Vagina (tissue), 2 donors: ENCODE results near the gene IGFN1.

Source experiments
- POLR2A ChIP-seq, 2 donors: fragments of 450-650 bp; IDR thresholded peaks; one replicate each; pipeline ENCODE4 v1.6.1; 2017; ENCODE audit warnings: antibody characterized with exemption in 2 of 2, mild to moderate bottlenecking in 2 of 2, moderate library complexity in 2 of 2
- POLR2AphosphoS5 ChIP-seq, 2 donors: sonication (generic); formaldehyde crosslinking; IDR thresholded peaks; one replicate each; pipeline ENCODE4 v1.9.0; 2017; ENCODE audit warnings: antibody characterized with exemption in 2 of 2, mild to moderate bottlenecking in 2 of 2, low read depth in 1 of 2; ENCODE audit not compliant: insufficient read depth in 1 of 2
- TF ChIP-seq, protein P1 (sequence below), 3 experiments: fragments of 450-650 bp in 2 of 3; fragments of 200-600 bp in 1 of 3; sonication (generic) in 1 of 3; IDR thresholded peaks; one replicate each; pipeline ENCODE4 v1.5.1; 2017 to 2019; ENCODE audit warnings: antibody characterized with exemption in 3 of 3, mild to moderate bottlenecking in 2 of 3, moderate library complexity in 2 of 3

DNA sequence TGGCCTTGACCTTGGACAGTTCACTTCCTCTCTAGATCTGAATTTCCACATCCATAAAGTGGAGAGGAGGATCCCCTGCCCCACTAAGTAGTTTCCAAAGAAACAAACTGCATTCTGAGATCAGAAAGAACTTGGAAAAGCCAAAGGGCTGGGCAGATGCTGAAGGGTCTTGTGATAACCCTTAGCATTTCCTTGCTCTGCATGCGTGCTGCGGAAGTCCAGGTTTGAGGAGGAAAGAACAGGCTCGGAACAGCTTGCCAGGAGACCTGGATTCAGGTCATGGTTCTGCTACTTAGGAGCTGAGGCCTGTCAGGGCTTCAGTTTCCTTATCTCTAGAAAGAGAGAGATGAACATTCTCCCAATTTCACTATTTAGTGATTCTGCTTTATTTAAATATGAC lies 27.2 kb downstream of the IGFN1 start:
- TF ChIP-seq POLR2AphosphoS5 (IDR thresholded peaks at IDR 0.05; ENCODE audit: insufficient read depth in 1 of 2, low read depth in 1 of 2) (no peak), POLR2A (IDR thresholded peaks at IDR 0.05) (no peak)
- TF ChIP-seq, protein P1, sequence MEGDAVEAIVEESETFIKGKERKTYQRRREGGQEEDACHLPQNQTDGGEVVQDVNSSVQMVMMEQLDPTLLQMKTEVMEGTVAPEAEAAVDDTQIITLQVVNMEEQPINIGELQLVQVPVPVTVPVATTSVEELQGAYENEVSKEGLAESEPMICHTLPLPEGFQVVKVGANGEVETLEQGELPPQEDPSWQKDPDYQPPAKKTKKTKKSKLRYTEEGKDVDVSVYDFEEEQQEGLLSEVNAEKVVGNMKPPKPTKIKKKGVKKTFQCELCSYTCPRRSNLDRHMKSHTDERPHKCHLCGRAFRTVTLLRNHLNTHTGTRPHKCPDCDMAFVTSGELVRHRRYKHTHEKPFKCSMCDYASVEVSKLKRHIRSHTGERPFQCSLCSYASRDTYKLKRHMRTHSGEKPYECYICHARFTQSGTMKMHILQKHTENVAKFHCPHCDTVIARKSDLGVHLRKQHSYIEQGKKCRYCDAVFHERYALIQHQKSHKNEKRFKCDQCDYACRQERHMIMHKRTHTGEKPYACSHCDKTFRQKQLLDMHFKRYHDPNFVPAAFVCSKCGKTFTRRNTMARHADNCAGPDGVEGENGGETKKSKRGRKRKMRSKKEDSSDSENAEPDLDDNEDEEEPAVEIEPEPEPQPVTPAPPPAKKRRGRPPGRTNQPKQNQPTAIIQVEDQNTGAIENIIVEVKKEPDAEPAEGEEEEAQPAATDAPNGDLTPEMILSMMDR (IDR thresholded peaks at IDR 0.05) = no peak
